Astrocyte of the cerebellum (primary cell): ENCODE data around the gene ASF1B.

ENCODE experiments used
- DNase-seq: peaks from one replicate; pipeline ENCODE4 v3.0.0-alpha.2; 2011; ENCODE audit warnings: low read depth
- H3K4me3 ChIP-seq: 2 replicates; pipeline ENCODE4 v1.5.1; 2011; ENCODE audit warnings: mild to moderate bottlenecking, low read depth, low read length, moderate library complexity
- CTCF ChIP-seq: IDR thresholded peaks from 2 replicates; pipeline ENCODE4 v1.5.1; 2012; ENCODE audit warnings: low read length, low read depth, moderate library complexity, mild to moderate bottlenecking; ENCODE audit errors: missing control alignments
- in situ Hi-C: cut with HindIII; loops from 2 replicates; pipeline ENCODE4 v1.10.0; 2017; ENCODE audit warnings: low sequenced_read_pairs

Gene ASF1B

GRCh38 chr19:14112809-14113385 lies 23.5 kb downstream of the ASF1B start:
- no peak for DNase-seq
- in situ Hi-C loops: no loop called here

GRCh38 chr19:14112051-14112808 lies 24.2 kb downstream of the ASF1B start:
- in situ Hi-C loops: no loop called here
- H3K4me3 ChIP-seq: no peak overlapping the region
- TF ChIP-seq CTCF: no peak
- no peak for DNase-seq

More at GRCh38 chr19:14112809-14113385, 23.5 kb downstream of the ASF1B start:
- no peak for TF ChIP-seq CTCF
- no peak overlapping the region for H3K4me3 ChIP-seq

- TF ChIP-seq CTCF: no peak
- H3K4me3 ChIP-seq: no peak overlapping the region
- in situ Hi-C loops: no loop called here
Observed at GRCh38 chr19:14111486-14111885, 24.9 kb downstream of the ASF1B start.

GRCh38 chr19:14110650-14111049 lies 25.7 kb downstream of the ASF1B start:
- DNase-seq: no peak
- TF ChIP-seq CTCF: no peak
- in situ Hi-C loops: no loop called here
- no peak overlapping the region for H3K4me3 ChIP-seq

More at GRCh38 chr19:14111486-14111885, 24.9 kb downstream of the ASF1B start:
- DNase-seq: no peak

- no peak overlapping the region for H3K4me3 ChIP-seq
- no peak for TF ChIP-seq CTCF
- in situ Hi-C loops: no loop called here
- no peak for DNase-seq
Observed at GRCh38 chr19:14107581-14108461, 28.6 kb downstream of the ASF1B start.

- in situ Hi-C loops: no loop called here
- no peak for TF ChIP-seq CTCF
- no peak for DNase-seq
- H3K4me3 ChIP-seq: no peak overlapping the region
Observed at GRCh38 chr19:14106840-14107239, 29.5 kb downstream of the ASF1B start.
